ENCODE data around the gene IRF7. TPM values are rescaled to one million over a fixed set of nuclear protein-coding genes. Genes with fewer than 3 reads are reported as not detected.

Gene IRF7
- total RNA-seq, 1 experiment from 2014 or later, result 80.8 TPM

DNA sequence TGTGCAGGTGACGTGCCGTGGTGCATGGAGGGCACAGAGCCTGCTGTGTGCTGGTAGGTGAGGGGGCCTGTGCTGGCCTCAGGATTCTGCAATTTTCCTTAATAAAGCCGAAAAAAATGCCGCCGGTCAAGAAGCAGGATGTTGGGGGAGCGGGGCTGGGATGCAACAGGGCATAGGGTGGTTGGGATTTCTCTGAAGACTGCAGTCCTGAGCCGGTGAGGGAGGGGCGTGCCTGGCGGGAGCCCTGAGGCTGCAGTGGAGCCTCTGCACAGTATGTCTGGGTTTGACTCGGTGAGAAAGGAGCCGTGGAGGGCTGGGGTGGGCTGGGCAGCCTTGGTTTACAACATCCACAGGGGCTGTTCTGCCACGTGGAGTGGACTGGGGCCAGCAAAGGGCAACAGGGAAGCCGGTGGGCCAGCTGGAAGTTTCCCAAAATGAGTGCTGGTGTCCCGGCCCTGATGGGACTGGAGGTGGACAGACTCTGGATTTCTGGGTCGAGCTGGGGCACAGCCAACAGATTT is 7.7 kb upstream of the IRF7 start:
- no peaks in the 10 kb centered on the region for H3K9me3 ChIP-seq (ENCODE audit: low read length)
- peaks cover 7% of the 10 kb centered on the region; the same call in 1 of the 2 replicates for H3K4me1 ChIP-seq (ENCODE audit: insufficient read depth, low read length)
- no peaks in the 10 kb centered on the region for H3K9me2 ChIP-seq (replicated peaks; ENCODE audit: low read length)
- BruUV-seq (replicated peaks), result no TSS peak
- no peaks in the 10 kb centered on the region for H4K20me1 ChIP-seq (ENCODE audit: low read length)
- intact Hi-C loops (cut with micrococcal nuclease), result no loop called here
- no peaks in the 10 kb centered on the region for H3K36me3 ChIP-seq (ENCODE audit: low read depth, low read length)
- H3K4me2 ChIP-seq (ENCODE audit: low read length), result no peak overlapping the region
- H3K27me3 ChIP-seq (ENCODE audit: low read length), result no peaks in the 10 kb centered on the region
- POLR2A ChIA-PET (ENCODE audit: unreplicated experiment), result no interaction called here
- H3K79me2 ChIP-seq (ENCODE audit: low read length), result no peaks in the 10 kb centered on the region
- DNase-seq (no peak), ATAC-seq (no peak)
- H3K9ac ChIP-seq (ENCODE audit: low read length), result no peak overlapping the region
- TF ChIP-seq, protein P1, sequence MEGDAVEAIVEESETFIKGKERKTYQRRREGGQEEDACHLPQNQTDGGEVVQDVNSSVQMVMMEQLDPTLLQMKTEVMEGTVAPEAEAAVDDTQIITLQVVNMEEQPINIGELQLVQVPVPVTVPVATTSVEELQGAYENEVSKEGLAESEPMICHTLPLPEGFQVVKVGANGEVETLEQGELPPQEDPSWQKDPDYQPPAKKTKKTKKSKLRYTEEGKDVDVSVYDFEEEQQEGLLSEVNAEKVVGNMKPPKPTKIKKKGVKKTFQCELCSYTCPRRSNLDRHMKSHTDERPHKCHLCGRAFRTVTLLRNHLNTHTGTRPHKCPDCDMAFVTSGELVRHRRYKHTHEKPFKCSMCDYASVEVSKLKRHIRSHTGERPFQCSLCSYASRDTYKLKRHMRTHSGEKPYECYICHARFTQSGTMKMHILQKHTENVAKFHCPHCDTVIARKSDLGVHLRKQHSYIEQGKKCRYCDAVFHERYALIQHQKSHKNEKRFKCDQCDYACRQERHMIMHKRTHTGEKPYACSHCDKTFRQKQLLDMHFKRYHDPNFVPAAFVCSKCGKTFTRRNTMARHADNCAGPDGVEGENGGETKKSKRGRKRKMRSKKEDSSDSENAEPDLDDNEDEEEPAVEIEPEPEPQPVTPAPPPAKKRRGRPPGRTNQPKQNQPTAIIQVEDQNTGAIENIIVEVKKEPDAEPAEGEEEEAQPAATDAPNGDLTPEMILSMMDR (conservative IDR thresholded peaks at IDR 0.05; ENCODE audit: low read depth, low read length), result no peak
- no peak for TF ChIP-seq EZH2phosphoT487 (IDR thresholded peaks at IDR 0.05; ENCODE audit: borderline replicate concordance, low read length)
- no peak for TF ChIP-seq EZH2 (IDR thresholded peaks at IDR 0.05; ENCODE audit: low read length, unreplicated experiment)
- no peak overlapping the region for H3K4me3 ChIP-seq (ENCODE audit: low read length)
- H3F3A ChIP-seq (ENCODE audit: low read length, unreplicated experiment), result no peaks in the 10 kb centered on the region
- no peak overlapping the region for H2AFZ ChIP-seq (ENCODE audit: low read length)
- no peak overlapping the region for H3K27ac ChIP-seq (ENCODE audit: low read length)
- CTCF ChIA-PET, result no interaction called here

DNA sequence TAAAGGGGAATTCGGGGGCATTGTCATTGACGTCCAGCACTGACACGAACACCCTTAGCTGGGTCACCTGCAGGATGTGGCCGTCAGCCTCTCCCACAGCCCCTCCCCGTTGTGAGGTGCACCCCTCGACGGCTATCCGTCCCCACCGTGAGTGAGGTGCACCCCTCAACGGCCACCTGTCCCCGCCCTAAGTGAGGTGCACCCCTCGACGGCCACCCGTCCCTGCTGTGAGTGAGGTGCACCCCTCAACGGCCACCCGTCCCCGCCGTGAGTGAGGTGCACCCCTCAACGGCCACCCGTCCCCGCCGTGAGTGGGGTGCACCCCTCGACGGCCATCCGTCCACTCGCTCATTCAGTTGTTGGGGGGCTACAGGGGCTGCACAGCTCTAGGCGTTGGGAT is 6.1 kb upstream of the IRF7 start:
- no peak overlapping the region for H3K4me2 ChIP-seq (ENCODE audit: low read length)
- H3K27ac ChIP-seq (ENCODE audit: low read length), result no peak overlapping the region
- no peaks in the 10 kb centered on the region for H4K20me1 ChIP-seq (ENCODE audit: low read length)
- H3K36me3 ChIP-seq (ENCODE audit: low read depth, low read length), result no peaks in the 10 kb centered on the region
- no peaks in the 10 kb centered on the region for H3K27me3 ChIP-seq (ENCODE audit: low read length)
- H3K79me2 ChIP-seq (ENCODE audit: low read length), result no peaks in the 10 kb centered on the region
- no peak overlapping the region for H2AFZ ChIP-seq (ENCODE audit: low read length)
- no peaks in the 10 kb centered on the region for H3F3A ChIP-seq (ENCODE audit: low read length, unreplicated experiment)
- intact Hi-C loops (cut with micrococcal nuclease), result no loop called here
- H3K9me3 ChIP-seq (ENCODE audit: low read length), result no peaks in the 10 kb centered on the region
- POLR2A ChIA-PET (ENCODE audit: unreplicated experiment), result no interaction called here
- H3K9ac ChIP-seq (ENCODE audit: low read length), result no peak overlapping the region
- no peak overlapping the region for H3K4me3 ChIP-seq (ENCODE audit: low read length)
- CTCF ChIA-PET, result no interaction called here
- no peak for DNase-seq
- no TSS peak for BruUV-seq (replicated peaks)
- TF ChIP-seq, protein P1 (conservative IDR thresholded peaks at IDR 0.05; ENCODE audit: low read depth, low read length), result no peak
- no peak for TF ChIP-seq EZH2 (IDR thresholded peaks at IDR 0.05; ENCODE audit: low read length, unreplicated experiment)
- TF ChIP-seq EZH2phosphoT487 (IDR thresholded peaks at IDR 0.05; ENCODE audit: borderline replicate concordance, low read length), result no peak
- no peak for ATAC-seq
- H3K4me1 ChIP-seq (ENCODE audit: insufficient read depth, low read length), result peaks cover 7% of the 10 kb centered on the region; the same call in 1 of the 2 replicates
- no peaks in the 10 kb centered on the region for H3K9me2 ChIP-seq (replicated peaks; ENCODE audit: low read length)

DNA sequence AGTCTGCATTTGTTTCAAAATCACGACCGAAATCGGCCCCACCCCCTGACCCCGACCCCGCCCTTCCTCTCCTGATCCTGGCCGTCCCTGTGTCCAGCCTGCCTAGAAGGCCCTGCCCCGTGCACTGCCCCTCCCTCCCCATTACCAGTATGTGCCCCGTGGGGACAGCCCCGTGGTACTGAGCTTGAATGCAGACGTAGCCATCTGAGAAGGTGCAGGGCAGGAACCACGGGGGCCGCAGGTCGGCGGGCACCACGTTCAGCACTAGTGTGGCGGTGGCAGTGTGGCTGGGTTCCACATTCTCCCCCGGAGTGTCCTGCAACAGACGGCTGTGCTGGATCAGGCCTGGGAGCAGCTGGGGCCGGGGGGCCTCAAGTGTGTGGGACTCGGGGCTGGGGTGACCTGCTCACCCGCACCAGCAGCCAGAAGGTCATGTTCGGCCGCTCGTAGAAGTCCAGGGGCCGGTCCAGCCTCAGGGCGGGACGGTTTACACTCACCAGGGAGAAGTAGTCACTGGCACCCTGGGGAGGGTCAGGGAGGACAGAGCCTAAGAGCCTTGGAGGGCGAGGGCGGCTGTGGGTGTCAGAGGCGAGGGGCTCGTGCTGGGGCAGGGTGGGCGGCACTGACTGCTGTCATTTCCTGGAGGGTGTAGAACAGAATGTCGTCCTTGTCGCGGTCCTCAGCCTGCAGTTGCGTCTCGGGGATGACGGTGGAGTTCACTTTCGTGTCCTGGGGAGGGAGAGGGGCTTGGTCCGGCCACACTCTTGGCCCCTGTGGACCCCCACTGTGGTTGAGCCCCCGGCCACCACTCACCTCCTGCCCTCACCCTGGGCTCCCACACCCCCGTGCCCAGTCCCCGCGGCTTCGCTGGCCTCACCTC is 5.4 kb upstream of the IRF7 start:
- H2AFZ ChIP-seq (ENCODE audit: low read length), result no peak overlapping the region
- no peak for ATAC-seq

More for the DNA sequence above, 5.4 kb upstream of the IRF7 start:
- no TSS peak for BruUV-seq (replicated peaks)
- no peak overlapping the region for H3K4me2 ChIP-seq (ENCODE audit: low read length)
- intact Hi-C loops (cut with micrococcal nuclease), result no loop called here
- peaks cover 10% of the 10 kb centered on the region; the same call in 1 of the 2 replicates for H3K4me1 ChIP-seq (ENCODE audit: insufficient read depth, low read length)
- H3K4me3 ChIP-seq (ENCODE audit: low read length), result no peak overlapping the region
- no peaks in the 10 kb centered on the region for H3K9me2 ChIP-seq (replicated peaks; ENCODE audit: low read length)
- CTCF ChIA-PET, result no interaction called here
- H3K9me3 ChIP-seq (ENCODE audit: low read length), result no peaks in the 10 kb centered on the region
- H4K20me1 ChIP-seq (ENCODE audit: low read length), result no peaks in the 10 kb centered on the region
- H3K9ac ChIP-seq (ENCODE audit: low read length), result no peak overlapping the region
- H3K79me2 ChIP-seq (ENCODE audit: low read length), result no peaks in the 10 kb centered on the region
- no peaks in the 10 kb centered on the region for H3K36me3 ChIP-seq (ENCODE audit: low read depth, low read length)
- H3K27ac ChIP-seq (ENCODE audit: low read length), result no peak overlapping the region
- no peaks in the 10 kb centered on the region for H3F3A ChIP-seq (ENCODE audit: low read length, unreplicated experiment)
- DNase-seq, result no peak
- POLR2A ChIA-PET (ENCODE audit: unreplicated experiment), result no interaction called here
- no peaks in the 10 kb centered on the region for H3K27me3 ChIP-seq (ENCODE audit: low read length)
- TF ChIP-seq, protein P1 (conservative IDR thresholded peaks at IDR 0.05; ENCODE audit: low read depth, low read length), result no peak
- TF ChIP-seq EZH2 (IDR thresholded peaks at IDR 0.05; ENCODE audit: low read length, unreplicated experiment), result no peak
- no peak for TF ChIP-seq EZH2phosphoT487 (IDR thresholded peaks at IDR 0.05; ENCODE audit: borderline replicate concordance, low read length)
